ENCODE data around the gene UBTF.

DNA sequence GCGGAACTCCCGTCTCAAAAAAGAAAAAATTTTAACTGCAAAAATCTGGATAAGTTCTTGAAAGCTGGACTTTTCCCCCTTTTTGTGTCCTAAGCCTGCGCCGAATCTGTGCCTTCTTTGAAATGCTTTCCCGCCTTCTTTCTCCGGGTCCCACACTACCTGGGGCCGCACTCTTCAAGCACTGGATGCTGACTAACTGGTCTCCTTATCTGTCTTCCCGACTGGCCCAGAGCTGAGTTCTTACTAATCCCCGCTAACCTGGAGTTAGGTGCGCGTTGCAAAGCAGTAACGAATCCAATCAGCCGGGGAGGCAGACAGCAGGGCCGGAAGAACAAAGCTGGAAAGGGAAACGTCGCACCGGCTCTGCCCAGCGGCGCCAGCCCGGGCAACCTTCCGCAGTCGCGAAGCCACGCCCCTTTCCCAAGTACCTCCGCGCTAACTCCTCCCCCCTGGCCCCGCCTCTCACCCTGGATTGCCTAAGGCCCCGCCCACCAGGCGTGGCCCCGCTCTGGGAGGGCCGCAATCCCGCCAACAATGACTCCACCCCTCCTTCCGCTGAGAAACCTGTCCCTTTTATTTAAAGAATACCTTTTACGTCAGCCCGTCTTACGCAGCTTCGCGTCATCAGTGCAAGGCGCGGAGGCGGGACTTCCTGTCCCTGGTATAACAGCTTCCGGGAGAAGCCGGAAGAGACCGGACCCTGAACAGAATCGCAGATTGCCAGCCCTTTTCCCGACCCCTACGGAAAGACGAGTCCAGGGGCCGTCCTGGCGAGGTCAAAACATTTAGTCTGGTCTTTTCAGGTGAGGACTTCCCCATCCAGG, 33.0 kb downstream of the UBTF start, which contains the start of gene TMUB2:
- TF ChIP-seq, protein P1, sequence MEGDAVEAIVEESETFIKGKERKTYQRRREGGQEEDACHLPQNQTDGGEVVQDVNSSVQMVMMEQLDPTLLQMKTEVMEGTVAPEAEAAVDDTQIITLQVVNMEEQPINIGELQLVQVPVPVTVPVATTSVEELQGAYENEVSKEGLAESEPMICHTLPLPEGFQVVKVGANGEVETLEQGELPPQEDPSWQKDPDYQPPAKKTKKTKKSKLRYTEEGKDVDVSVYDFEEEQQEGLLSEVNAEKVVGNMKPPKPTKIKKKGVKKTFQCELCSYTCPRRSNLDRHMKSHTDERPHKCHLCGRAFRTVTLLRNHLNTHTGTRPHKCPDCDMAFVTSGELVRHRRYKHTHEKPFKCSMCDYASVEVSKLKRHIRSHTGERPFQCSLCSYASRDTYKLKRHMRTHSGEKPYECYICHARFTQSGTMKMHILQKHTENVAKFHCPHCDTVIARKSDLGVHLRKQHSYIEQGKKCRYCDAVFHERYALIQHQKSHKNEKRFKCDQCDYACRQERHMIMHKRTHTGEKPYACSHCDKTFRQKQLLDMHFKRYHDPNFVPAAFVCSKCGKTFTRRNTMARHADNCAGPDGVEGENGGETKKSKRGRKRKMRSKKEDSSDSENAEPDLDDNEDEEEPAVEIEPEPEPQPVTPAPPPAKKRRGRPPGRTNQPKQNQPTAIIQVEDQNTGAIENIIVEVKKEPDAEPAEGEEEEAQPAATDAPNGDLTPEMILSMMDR (optimal IDR thresholded peaks at IDR 0.05 in 1 of 3, IDR thresholded peaks at IDR 0.05 in 1 of 3, conservative IDR thresholded peaks at IDR 0.05 in 1 of 3; ENCODE audit: extremely low read depth in 1 of 3, insufficient read depth in 2 of 3, low read length in 3 of 3), result no peak
- no peak for TF ChIP-seq EZH2 (IDR thresholded peaks at IDR 0.05; ENCODE audit: low read length)
